ENCODE data around the gene HTR2B.

Gene HTR2B

DNA sequence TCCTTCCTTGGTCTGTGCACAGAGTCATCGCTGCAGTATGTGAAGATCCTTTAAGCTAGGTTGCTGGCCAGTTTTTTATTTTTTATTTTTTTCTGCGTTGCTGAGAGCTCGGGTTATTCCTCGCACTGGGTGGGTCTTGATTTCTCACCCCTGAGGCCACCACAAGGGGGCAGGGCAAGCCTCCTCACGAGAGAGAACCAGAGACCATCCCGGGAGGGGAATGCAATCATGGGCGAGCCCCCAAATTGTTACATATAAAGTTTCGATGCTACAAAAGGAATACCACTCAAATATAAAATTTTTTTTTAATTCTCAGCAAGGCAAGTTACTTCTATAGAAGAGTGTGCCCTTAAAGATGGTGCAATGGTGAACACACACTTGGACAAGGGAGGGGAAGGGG, 24.9 kb downstream of the HTR2B start:
- TF ChIP-seq, protein P1, sequence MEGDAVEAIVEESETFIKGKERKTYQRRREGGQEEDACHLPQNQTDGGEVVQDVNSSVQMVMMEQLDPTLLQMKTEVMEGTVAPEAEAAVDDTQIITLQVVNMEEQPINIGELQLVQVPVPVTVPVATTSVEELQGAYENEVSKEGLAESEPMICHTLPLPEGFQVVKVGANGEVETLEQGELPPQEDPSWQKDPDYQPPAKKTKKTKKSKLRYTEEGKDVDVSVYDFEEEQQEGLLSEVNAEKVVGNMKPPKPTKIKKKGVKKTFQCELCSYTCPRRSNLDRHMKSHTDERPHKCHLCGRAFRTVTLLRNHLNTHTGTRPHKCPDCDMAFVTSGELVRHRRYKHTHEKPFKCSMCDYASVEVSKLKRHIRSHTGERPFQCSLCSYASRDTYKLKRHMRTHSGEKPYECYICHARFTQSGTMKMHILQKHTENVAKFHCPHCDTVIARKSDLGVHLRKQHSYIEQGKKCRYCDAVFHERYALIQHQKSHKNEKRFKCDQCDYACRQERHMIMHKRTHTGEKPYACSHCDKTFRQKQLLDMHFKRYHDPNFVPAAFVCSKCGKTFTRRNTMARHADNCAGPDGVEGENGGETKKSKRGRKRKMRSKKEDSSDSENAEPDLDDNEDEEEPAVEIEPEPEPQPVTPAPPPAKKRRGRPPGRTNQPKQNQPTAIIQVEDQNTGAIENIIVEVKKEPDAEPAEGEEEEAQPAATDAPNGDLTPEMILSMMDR (IDR thresholded peaks at IDR 0.05; ENCODE audit: low read depth, low read length, missing control alignments) = no peak
- no peak for DNase-seq
- H3K4me3 ChIP-seq (ENCODE audit: low read depth, low read length) = no peak overlapping the region
- in situ Hi-C loops (cut with HindIII; ENCODE audit: low pct_ligation_motif_present, low sequenced_read_pairs) = no loop called here
- H3K27me3 ChIP-seq (replicated peaks) = no peaks in the 10 kb centered on the region
- H3K36me3 ChIP-seq (replicated peaks) = peaks cover 30% of the 10 kb centered on the region
- no peak overlapping the region for H3K27ac ChIP-seq

DNA sequence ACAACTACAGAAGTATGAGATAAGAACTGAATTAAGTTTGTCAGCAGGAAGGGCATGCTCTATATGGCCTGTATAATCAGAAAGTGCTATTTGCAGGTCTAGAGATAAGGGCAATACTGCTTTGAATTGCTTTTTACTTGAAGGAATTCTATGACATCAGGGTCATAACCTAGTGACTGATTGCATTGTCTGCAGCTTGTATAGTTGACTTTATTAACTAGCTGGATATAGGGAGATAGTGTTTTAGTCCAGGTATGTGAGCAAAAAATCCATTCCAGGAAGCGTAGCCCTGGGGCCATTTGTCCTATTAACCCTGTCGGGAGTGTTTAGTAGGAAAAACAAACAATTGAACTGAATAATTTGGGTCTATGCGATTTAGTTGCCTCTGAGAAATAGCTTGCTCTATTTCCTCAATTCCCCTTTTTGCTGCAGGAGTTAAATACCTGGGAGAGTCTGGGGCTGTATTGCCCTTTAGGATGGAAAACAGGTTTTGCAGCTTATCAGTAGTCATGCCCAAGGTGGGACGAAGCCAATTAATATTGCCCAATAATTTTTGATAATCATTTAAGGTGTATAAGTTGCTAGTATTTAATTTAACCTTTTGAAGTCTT, 30.0 kb downstream of the HTR2B start:
- TF ChIP-seq, protein P1 (IDR thresholded peaks at IDR 0.05; ENCODE audit: low read depth, low read length, missing control alignments) = no peak
- no peak for DNase-seq
- Histone ChIP-seq H3K36me3 (replicated peaks) (peaks cover 33% of the 10 kb centered on the region), H3K27me3 (replicated peaks) (no peaks in the 10 kb centered on the region), H3K4me3 (ENCODE audit: low read depth, low read length) (no peak overlapping the region), H3K27ac (no peak overlapping the region)
- in situ Hi-C loops (cut with HindIII; ENCODE audit: low pct_ligation_motif_present, low sequenced_read_pairs) = no loop called here

DNA sequence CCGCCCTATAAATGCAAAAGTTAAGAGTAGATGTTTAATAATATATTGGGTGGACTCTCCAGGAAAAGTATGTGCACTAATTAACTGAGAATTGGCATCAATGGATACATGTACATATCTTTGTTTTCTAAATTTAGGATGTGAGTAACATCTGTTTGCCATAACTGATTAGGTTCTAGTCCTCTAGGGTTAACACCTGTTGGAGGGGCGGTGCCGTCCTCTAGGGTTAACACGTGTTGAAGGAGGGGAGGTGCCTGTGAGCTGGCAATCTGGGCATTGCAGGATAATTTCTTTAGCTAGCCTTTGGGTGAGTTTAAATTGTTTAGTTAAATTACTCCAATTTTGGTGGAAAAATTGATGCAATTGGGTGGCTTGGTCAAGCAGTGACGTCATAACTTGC, 30.9 kb downstream of the HTR2B start:
- TF ChIP-seq, protein P1 (IDR thresholded peaks at IDR 0.05; ENCODE audit: low read depth, low read length, missing control alignments) = no peak
- peaks cover 32% of the 10 kb centered on the region for H3K36me3 ChIP-seq (replicated peaks)
- no peaks in the 10 kb centered on the region for H3K27me3 ChIP-seq (replicated peaks)
- H3K27ac ChIP-seq = no peak overlapping the region
- no peak for DNase-seq
- in situ Hi-C loops (cut with HindIII; ENCODE audit: low pct_ligation_motif_present, low sequenced_read_pairs) = no loop called here
- no peak overlapping the region for H3K4me3 ChIP-seq (ENCODE audit: low read depth, low read length)

DNA sequence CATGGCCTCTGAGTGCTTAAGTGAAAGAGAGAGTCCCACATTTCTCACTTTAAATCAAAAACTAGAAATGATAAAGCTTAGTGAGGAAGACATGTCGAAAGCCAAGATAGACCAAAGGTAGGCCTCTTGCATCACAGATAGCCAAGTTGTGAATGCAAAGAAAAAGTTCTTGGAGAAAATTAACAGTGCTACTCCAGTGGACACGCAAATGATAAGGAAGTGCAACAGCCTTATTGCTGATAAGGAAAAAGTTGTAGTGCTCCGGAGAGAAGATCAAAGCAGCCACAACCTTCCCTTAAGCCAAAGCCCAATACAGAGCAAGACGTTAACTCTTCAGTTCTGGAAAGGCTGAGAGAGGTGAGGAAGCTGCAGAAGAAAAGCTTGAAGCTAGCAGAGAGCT, 36.1 kb downstream of the HTR2B start:
- in situ Hi-C loops (cut with HindIII; ENCODE audit: low pct_ligation_motif_present, low sequenced_read_pairs) = no loop called here

DNA sequence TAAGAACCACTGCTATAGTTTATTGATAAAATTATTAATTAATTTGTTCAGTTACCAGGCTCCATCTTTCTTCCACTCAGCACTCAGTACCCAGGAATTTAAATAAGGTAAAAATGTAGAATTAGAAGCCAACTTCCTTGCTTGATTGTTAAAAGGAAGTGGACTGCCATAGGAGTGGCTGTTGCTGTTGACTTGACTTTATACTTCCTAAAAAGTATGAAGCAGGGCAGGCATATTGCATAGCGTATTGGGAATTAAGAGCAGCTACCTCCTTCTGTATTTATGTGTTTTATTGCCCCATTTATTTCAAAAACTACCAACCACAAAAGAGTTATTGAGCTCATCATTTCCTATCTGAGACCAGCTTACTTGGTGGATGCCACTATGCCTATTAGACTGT, 40.3 kb downstream of the HTR2B start:
- TF ChIP-seq, protein P1 (IDR thresholded peaks at IDR 0.05; ENCODE audit: low read depth, low read length, missing control alignments) = no peak
- in situ Hi-C loops (cut with HindIII; ENCODE audit: low pct_ligation_motif_present, low sequenced_read_pairs) = no loop called here
- H3K36me3 ChIP-seq (replicated peaks) = peaks cover 65% of the 10 kb centered on the region
- no peak overlapping the region for H3K4me3 ChIP-seq (ENCODE audit: low read depth, low read length)
- no peak overlapping the region for H3K27ac ChIP-seq
- DNase-seq = no peak
- no peaks in the 10 kb centered on the region for H3K27me3 ChIP-seq (replicated peaks)

More for the DNA sequence above, 36.1 kb downstream of the HTR2B start:
- H3K36me3 ChIP-seq (replicated peaks) = peaks cover 51% of the 10 kb centered on the region
- no peak overlapping the region for H3K27ac ChIP-seq
- no peak overlapping the region for H3K4me3 ChIP-seq (ENCODE audit: low read depth, low read length)
- H3K27me3 ChIP-seq (replicated peaks) = no peaks in the 10 kb centered on the region
- TF ChIP-seq, protein P1 (IDR thresholded peaks at IDR 0.05; ENCODE audit: low read depth, low read length, missing control alignments) = no peak
- no peak for DNase-seq
